PFSK-1 (cell line): Measurements from ENCODE around the gene DRP2.

Experiments
- POLR2AphosphoS5 ChIP-seq: IDR thresholded peaks from 2 replicates; pipeline ENCODE4 v1.6.1; 2012; ENCODE audit warnings: low read depth, mild to moderate bottlenecking, control low read depth, low read length, moderate library complexity
- REST ChIP-seq, 2 experiments: IDR thresholded peaks; 2 replicates each; pipeline versions ENCODE4 v1.6.1 to v1.8.0; 2011 to 2012; ENCODE audit warnings: low read depth in 2 of 2, low read length in 2 of 2, control low read depth in 1 of 2, inconsistent platforms in 1 of 2, mild to moderate bottlenecking in 1 of 2, moderate library complexity in 1 of 2; ENCODE audit not compliant: insufficient read depth in 1 of 2
- SIN3A ChIP-seq: IDR thresholded peaks from 2 replicates; pipeline ENCODE4 v1.6.1; 2012; ENCODE audit warnings: mild to moderate bottlenecking, low read length, moderate library complexity, borderline replicate concordance; ENCODE audit not compliant: insufficient read depth

- TF ChIP-seq POLR2AphosphoS5 (no peak), SIN3A (no peak), REST (IDR thresholded peaks at IDR 0.05; ENCODE audit: insufficient read depth in 1 of 2, low read depth in 2 of 2, low read length in 2 of 2) (no peak)
Measured at GRCh38 chrX:101262590-101262989, 43.0 kb downstream of the DRP2 start.
